HepG2 (cell line): ENCODE measurements around the gene RBM12. TPM values are rescaled to one million over a fixed set of nuclear protein-coding genes. Genes with fewer than 3 reads are reported as not detected.

Source experiments
- AFF4 ChIP-seq: sonication (generic); formaldehyde crosslinking; IDR thresholded peaks from 2 replicates; pipeline ENCODE4 v1.4.0; 2020; ENCODE audit warnings: missing genetic modification reagents
- ELF4 ChIP-seq: sonication (generic); formaldehyde crosslinking; IDR thresholded peaks from 2 replicates; pipeline ENCODE4 v1.5.0; 2020; ENCODE audit warnings: missing genetic modification reagents, mild to moderate bottlenecking, moderate library complexity, borderline replicate concordance
- FOXA3 ChIP-seq: IDR thresholded peaks from 2 replicates; pipeline ENCODE4 v1.6.1; 2016; ENCODE audit warnings: missing genetic modification reagents, missing compliant biosample characterization
- HES4 ChIP-seq: sonication (generic); formaldehyde crosslinking; IDR thresholded peaks from 2 replicates; pipeline ENCODE4 v1.9.0; 2021; ENCODE audit warnings: mild to moderate bottlenecking, missing genetic modification reagents, borderline replicate concordance
- JDP2 ChIP-seq: sonication (generic); formaldehyde crosslinking; IDR thresholded peaks from 2 replicates; pipeline ENCODE4 v1.8.1; 2022; ENCODE audit warnings: missing genetic modification reagents, borderline replicate concordance
- MYPOP ChIP-seq: sonication (generic); formaldehyde crosslinking; IDR thresholded peaks from 2 replicates; pipeline ENCODE4 v1.8.1; 2023; ENCODE audit warnings: mild to moderate bottlenecking, moderate library complexity, missing genetic modification reagents
- PITX1 ChIP-seq: sonication (generic); formaldehyde crosslinking; IDR thresholded peaks from 2 replicates; pipeline ENCODE4 v1.5.1; 2020; ENCODE audit warnings: mild to moderate bottlenecking, missing genetic modification reagents
- SALL1 ChIP-seq: sonication (generic); formaldehyde crosslinking; IDR thresholded peaks from 2 replicates; pipeline ENCODE4 v1.8.0; 2022; ENCODE audit warnings: mild to moderate bottlenecking, missing genetic modification reagents
- SMAD9 ChIP-seq: sonication (generic); formaldehyde crosslinking; IDR thresholded peaks from 2 replicates; pipeline ENCODE4 v1.5.1; 2020; ENCODE audit warnings: mild to moderate bottlenecking, missing genetic modification reagents
- SMC3 ChIP-seq: IDR thresholded peaks from 2 replicates; pipeline ENCODE4 v1.6.1; 2011; ENCODE audit warnings: low read length, improper control_type of control experiment
- TCF12 ChIP-seq, 2 experiments: fragments of 450-650 bp in 1 of 2; sonication (generic) in 1 of 2; formaldehyde crosslinking in 1 of 2; IDR thresholded peaks; 2 replicates each; pipeline versions ENCODE4 v1.6.1 to v1.8.0; 2017 to 2022; ENCODE audit warnings: antibody characterized with exemption in 1 of 2, mild to moderate bottlenecking in 1 of 2, missing genetic modification reagents in 1 of 2, moderate library complexity in 1 of 2
- ZKSCAN1 ChIP-seq: fragments of 150-350 bp; IDR thresholded peaks from 2 replicates; pipeline ENCODE4 v1.6.1; 2014; ENCODE audit warnings: low read length
- ZNF253 ChIP-seq: sonication (generic); formaldehyde crosslinking; IDR thresholded peaks from 2 replicates; pipeline ENCODE4 v1.8.0; 2022; ENCODE audit warnings: mild to moderate bottlenecking, missing genetic modification reagents, borderline replicate concordance
- ZNF280B ChIP-seq: sonication (generic); formaldehyde crosslinking; IDR thresholded peaks from 2 replicates; pipeline ENCODE4 v1.5.0; 2020; ENCODE audit warnings: missing genetic modification reagents, mild to moderate bottlenecking, borderline replicate concordance
- ZNF543 ChIP-seq: sonication (generic); formaldehyde crosslinking; IDR thresholded peaks from 2 replicates; pipeline ENCODE4 v1.4.0; 2020; ENCODE audit warnings: mild to moderate bottlenecking, missing genetic modification reagents
- ZNF709 ChIP-seq: sonication (generic); formaldehyde crosslinking; IDR thresholded peaks from 2 replicates; pipeline ENCODE4 v1.5.0; 2020; ENCODE audit warnings: mild to moderate bottlenecking, missing genetic modification reagents
- ZNF772 ChIP-seq: sonication (generic); formaldehyde crosslinking; IDR thresholded peaks from 2 replicates; pipeline ENCODE4 v1.5.0; 2020; ENCODE audit warnings: mild to moderate bottlenecking, missing genetic modification reagents
- polyA plus RNA-seq, 8 experiments: library from polyadenylated mRNA; depleted of rRNA in 3 of 8; stranded (reverse) in 7 of 8; unstranded in 1 of 8; fragments of >200 nt; fragmentation: Illumina TruSeq in 4 of 8; extraction: Trizol in 4 of 8; gene quantifications; 2 replicates each; pipeline versions ENCODE4 v1.2.1 to v1.2.3, GENCODE V29; 2011 to 2016; ENCODE audit warnings: low read depth in 4 of 8, missing spikeins in 1 of 8, mixed read lengths in 1 of 8; ENCODE audit not compliant: insufficient read depth in 1 of 8
- total RNA-seq, 5 experiments: library from RNA; depleted of rRNA; stranded (reverse); fragments of >200 nt; fragmentation: Illumina TruSeq; extraction: Trizol; gene quantifications; 2 replicates each; pipeline ENCODE4 v1.2.3, GENCODE V29; 2016; ENCODE audit warnings: low read depth in 1 of 5
- TF ChIP-seq, protein P1 (sequence below): sonication (generic); formaldehyde crosslinking; IDR thresholded peaks from 2 replicates; pipeline ENCODE4 v1.4.0; 2020; ENCODE audit warnings: missing genetic modification reagents
- TF ChIP-seq, protein P2 (sequence below): IDR thresholded peaks from 2 replicates; pipeline ENCODE4 v1.6.1; 2016; ENCODE audit warnings: low read depth

Gene RBM12
- total and polyA plus RNA-seq, 2 of the 13 experiments (the other 11 are each of a cell fraction or from before 2014, with no cell fraction given): 97.9 to 104 TPM

GRCh38 chr20:35600993-35601973 lies 63.4 kb downstream of the RBM12 start (continued):
- TF ChIP-seq PITX1 (no peak; the same call in 1 of the 2 replicates), SMC3 (no peak), ZNF543 (no peak; the same call in 1 of the 2 replicates), AFF4 (CRISPR knock-in tag) (no peak), ELF4 (CRISPR knock-in tag) (no peak), ZNF709 (CRISPR knock-in tag) (no peak), ZKSCAN1 (no peak), MYPOP (CRISPR knock-in tag) (no peak), SMAD9 (CRISPR knock-in tag) (no peak), FOXA3 (CRISPR knock-in tag) (no peak), SALL1 (CRISPR knock-in tag) (peak; percentile 85), HES4 (CRISPR knock-in tag) (peak; percentile 82), TCF12 (IDR thresholded peaks at IDR 0.05) (no peak), TCF12 (CRISPR knock-in tag; IDR thresholded peaks at IDR 0.05) (peak; percentile 37; the same call in 1 of the 2 replicates), ZNF772 (no peak; the same call in 1 of the 2 replicates), ZNF253 (CRISPR knock-in tag) (peak; percentile 86; the same call in 1 of the 2 replicates), JDP2 (CRISPR knock-in tag) (no peak), ZNF280B (CRISPR knock-in tag) (no peak)
- TF ChIP-seq, protein P1, sequence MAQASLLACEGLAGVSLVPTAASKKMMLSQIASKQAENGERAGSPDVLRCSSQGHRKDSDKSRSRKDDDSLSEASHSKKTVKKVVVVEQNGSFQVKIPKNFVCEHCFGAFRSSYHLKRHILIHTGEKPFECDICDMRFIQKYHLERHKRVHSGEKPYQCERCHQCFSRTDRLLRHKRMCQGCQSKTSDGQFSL (CRISPR knock-in tag): no peak
- TF ChIP-seq, protein P2, sequence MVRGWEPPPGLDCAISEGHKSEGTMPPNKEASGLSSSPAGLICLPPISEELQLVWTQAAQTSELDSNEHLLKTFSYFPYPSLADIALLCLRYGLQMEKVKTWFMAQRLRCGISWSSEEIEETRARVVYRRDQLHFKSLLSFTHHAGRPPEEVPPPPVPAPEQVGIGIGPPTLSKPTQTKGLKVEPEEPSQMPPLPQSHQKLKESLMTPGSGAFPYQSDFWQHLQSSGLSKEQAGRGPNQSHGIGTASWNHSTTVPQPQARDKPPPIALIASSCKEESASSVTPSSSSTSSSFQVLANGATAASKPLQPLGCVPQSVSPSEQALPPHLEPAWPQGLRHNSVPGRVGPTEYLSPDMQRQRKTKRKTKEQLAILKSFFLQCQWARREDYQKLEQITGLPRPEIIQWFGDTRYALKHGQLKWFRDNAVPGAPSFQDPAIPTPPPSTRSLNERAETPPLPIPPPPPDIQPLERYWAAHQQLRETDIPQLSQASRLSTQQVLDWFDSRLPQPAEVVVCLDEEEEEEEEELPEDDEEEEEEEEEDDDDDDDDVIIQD: no peak
